Nephron (organoid): ENCODE results near the gene NAV3.

Experiments used
- H3K27ac Mint-ChIP-seq, 3 experiments: 2 replicates each; pipeline ENCODE4 v1.8.0; 2020; ENCODE audit warnings: mixed read lengths in 3 of 3, mild to moderate bottlenecking in 2 of 3, moderate library complexity in 1 of 3
- H3K27me3 Mint-ChIP-seq: 2 replicates; pipeline ENCODE4 v1.8.0; 2021; ENCODE audit warnings: low read depth, mild to moderate bottlenecking, moderate library complexity, mixed read lengths
- H3K36me3 Mint-ChIP-seq: 2 replicates; pipeline ENCODE4 v1.8.0; 2020; ENCODE audit warnings: low read depth, mixed read lengths
- H3K4me1 Mint-ChIP-seq: 2 replicates; pipeline ENCODE4 v1.8.0; 2020; ENCODE audit warnings: mixed read lengths
- H3K4me3 Mint-ChIP-seq, 3 experiments: 2 replicates each; pipeline ENCODE4 v1.8.0; 2020; ENCODE audit warnings: mild to moderate bottlenecking in 3 of 3, mixed read lengths in 3 of 3, moderate library complexity in 2 of 3
- H3K9me3 Mint-ChIP-seq: 2 replicates; pipeline ENCODE4 v1.8.0; 2020; ENCODE audit warnings: mixed read lengths
- CTCF ChIP-seq, 3 experiments: fragments of 200-600 bp; sonication (generic); IDR thresholded peaks; one replicate each; pipeline ENCODE4 v1.5.0; 2021; ENCODE audit warnings: antibody characterized with exemption in 3 of 3; ENCODE audit not compliant: unreplicated experiment in 3 of 3

Gene NAV3

GRCh38 chr12:77992760-77993159, 162.1 kb downstream of the NAV3 start:
- H3K36me3 Mint-ChIP-seq, result peaks cover 29% of the 10 kb centered on the region
- TF ChIP-seq CTCF (IDR thresholded peaks at IDR 0.05; ENCODE audit: unreplicated experiment in 3 of 3), result no peak
- H3K9me3 Mint-ChIP-seq, result peaks cover 10% of the 10 kb centered on the region
- no peak overlapping the region for H3K27ac Mint-ChIP-seq
- peaks cover 5% of the 10 kb centered on the region for H3K4me1 Mint-ChIP-seq
- H3K27me3 Mint-ChIP-seq, result no peaks in the 10 kb centered on the region
- no peak overlapping the region for H3K4me3 Mint-ChIP-seq

GRCh38 chr12:77993658-77994057, 163.0 kb downstream of the NAV3 start:
- no peaks in the 10 kb centered on the region for H3K27me3 Mint-ChIP-seq
- no peak overlapping the region for H3K4me3 Mint-ChIP-seq

GRCh38 chr12:77995436-77996167, 164.9 kb downstream of the NAV3 start:
- TF ChIP-seq CTCF (IDR thresholded peaks at IDR 0.05; ENCODE audit: unreplicated experiment in 3 of 3), result no peak
- no peaks in the 10 kb centered on the region for H3K9me3 Mint-ChIP-seq
- peaks cover 12% of the 10 kb centered on the region for H3K36me3 Mint-ChIP-seq
- H3K4me1 Mint-ChIP-seq, result peaks cover 5% of the 10 kb centered on the region
- no peaks in the 10 kb centered on the region for H3K27me3 Mint-ChIP-seq
- no peak overlapping the region for H3K27ac Mint-ChIP-seq
- no peak overlapping the region for H3K4me3 Mint-ChIP-seq

More at GRCh38 chr12:77993658-77994057, 163.0 kb downstream of the NAV3 start:
- peaks cover 5% of the 10 kb centered on the region for H3K4me1 Mint-ChIP-seq
- no peak for TF ChIP-seq CTCF (IDR thresholded peaks at IDR 0.05; ENCODE audit: unreplicated experiment in 3 of 3)
- H3K9me3 Mint-ChIP-seq, result peaks cover 10% of the 10 kb centered on the region
- no peak overlapping the region for H3K27ac Mint-ChIP-seq
- H3K36me3 Mint-ChIP-seq, result peaks cover 26% of the 10 kb centered on the region

GRCh38 chr12:77996670-77997069, 166.0 kb downstream of the NAV3 start:
- Mint-ChIP-seq H3K9me3 (no peaks in the 10 kb centered on the region), H3K36me3 (peaks cover 7% of the 10 kb centered on the region), H3K27ac (no peak overlapping the region), H3K27me3 (no peaks in the 10 kb centered on the region), H3K4me3 (no peak overlapping the region), H3K4me1 (peaks cover 5% of the 10 kb centered on the region)
- TF ChIP-seq CTCF (IDR thresholded peaks at IDR 0.05; ENCODE audit: unreplicated experiment in 3 of 3), result no peak

- no peak for TF ChIP-seq CTCF (IDR thresholded peaks at IDR 0.05; ENCODE audit: unreplicated experiment in 3 of 3)
- H3K27ac Mint-ChIP-seq, result no peak overlapping the region
- no peak overlapping the region for H3K4me3 Mint-ChIP-seq
These were observed 167.6 kb downstream of the NAV3 start for GRCh38 chr12:77998236-77998786.

More at GRCh38 chr12:77998236-77998786, 167.6 kb downstream of the NAV3 start:
- Mint-ChIP-seq H3K36me3 (no peaks in the 10 kb centered on the region), H3K4me1 (peaks cover 5% of the 10 kb centered on the region), H3K9me3 (no peaks in the 10 kb centered on the region), H3K27me3 (no peaks in the 10 kb centered on the region)
